M059J (cell line): ENCODE measurements around the gene MICU2. TPM values are rescaled to one million over a fixed set of nuclear protein-coding genes. Genes with fewer than 3 reads are reported as not detected.

Experiments used
- DNase-seq: peaks from one replicate; pipeline ENCODE4 v3.0.0-alpha.2; 2012; ENCODE audit warnings: low read depth
- total RNA-seq: library from RNA; depleted of rRNA; stranded (reverse); fragments of >200 nt; shearing (Covaris generic); gene quantifications from 2 replicates; pipeline ENCODE4 v1.2.3, GENCODE V29; 2014; rRNA removed

Gene MICU2
- total RNA-seq = 85.6 and 170 TPM in 2 replicates

- peak; percentile 90 for DNase-seq
These were observed at the start of gene MICU2 for GRCh38 chr13:21603531-21604448. MICU2 (minus strand) TSS chr13:21604170; CDS start chr13:21604148, 22 bp downstream.

GRCh38 chr13:21641629-21642028 is 37.7 kb upstream of the MICU2 start:
- no peak for DNase-seq

DNA sequence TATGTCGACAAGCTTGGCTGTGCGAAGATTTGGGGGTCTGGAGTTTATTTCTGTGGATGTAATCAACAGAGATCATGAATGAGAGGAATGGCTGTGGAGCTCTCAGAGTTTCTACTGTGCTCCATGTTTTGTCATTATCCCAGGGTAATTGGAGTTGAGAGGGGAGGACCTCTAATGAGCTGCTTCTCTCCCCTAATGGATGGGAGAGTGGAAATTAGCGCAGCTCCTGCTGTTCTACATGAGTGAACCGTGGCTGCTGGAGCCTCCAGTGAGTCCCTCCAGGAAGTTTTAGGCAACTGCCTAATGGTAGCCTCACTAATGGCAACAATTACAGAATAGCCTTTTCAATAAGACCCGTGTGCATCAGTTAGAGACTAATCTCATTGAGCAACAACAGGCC is 35.6 kb upstream of the MICU2 start:
- no peak for DNase-seq

DNA sequence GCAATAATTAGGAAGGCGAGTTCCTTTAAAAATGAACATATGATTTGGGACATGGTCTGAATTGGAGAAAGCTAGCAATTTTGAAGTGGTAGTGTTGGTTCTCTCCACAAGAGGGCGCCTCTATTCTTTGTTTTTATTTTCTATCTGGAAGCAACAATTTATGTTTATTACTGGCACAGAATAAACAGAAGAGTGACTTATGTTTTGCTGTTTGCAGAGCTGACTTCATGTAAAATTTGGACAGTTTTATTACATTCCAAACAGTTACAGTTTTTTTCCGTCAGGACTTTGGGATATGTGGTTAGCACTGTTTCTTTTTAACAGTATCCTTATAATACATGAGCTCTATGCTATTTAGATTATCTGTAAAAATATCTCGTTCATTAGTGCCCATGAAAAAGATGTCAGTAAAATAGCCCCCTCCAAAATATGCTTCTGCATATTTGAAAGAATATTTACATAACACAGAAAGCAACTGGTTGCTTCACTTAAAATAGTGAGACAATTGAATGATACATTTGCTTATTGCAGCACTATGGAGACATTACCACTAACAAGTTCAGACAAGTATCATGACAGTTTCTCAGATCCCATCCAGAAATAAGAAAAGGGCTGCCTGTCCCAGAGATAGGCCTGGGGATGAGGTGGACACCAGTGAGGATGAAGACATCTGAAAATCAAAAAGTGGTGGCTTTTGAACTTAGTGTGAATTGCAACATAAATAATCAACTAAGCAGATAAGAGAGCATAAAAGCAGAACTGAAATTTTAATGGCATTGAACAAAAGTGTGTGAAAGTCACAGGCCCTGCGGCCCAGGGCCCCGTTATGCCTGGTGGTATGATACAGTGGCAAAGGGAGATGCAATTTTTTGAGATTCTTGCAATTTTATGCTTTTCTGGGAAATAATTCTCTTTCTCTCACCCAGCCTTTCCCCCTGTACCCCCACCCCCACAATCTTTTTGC is 34.6 kb upstream of the MICU2 start:
- DNase-seq = peak; percentile 21

- peak; percentile 88 for DNase-seq
These were observed 33.3 kb upstream of the MICU2 start for GRCh38 chr13:21637296-21637695.

GRCh38 chr13:21636656-21637055 is 32.7 kb upstream of the MICU2 start:
- no peak for DNase-seq

DNA sequence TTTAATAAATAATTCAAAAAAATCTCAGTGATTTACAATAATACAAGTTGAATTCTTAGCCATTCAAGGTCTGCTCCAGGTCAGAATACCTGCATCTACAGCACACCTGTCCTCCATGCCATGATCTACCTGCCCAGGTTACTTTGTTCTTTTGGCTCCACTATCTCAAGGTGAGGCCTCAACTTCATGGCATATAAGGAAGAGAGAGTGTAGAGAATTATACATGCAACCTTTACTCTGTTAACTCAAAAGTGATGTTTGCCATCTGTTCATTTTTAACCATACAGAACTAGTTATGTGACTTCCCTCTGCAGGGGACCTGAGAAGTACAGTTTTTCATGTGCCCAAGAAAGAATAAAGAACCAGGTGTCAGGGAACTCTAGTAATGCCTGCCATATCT is 28.2 kb upstream of the MICU2 start:
- DNase-seq = no peak

- DNase-seq = peak; percentile 53
These were observed 21.4 kb upstream of the MICU2 start for GRCh38 chr13:21625366-21625765.

GRCh38 chr13:21620861-21621260 is 16.9 kb upstream of the MICU2 start:
- DNase-seq = no peak

DNA sequence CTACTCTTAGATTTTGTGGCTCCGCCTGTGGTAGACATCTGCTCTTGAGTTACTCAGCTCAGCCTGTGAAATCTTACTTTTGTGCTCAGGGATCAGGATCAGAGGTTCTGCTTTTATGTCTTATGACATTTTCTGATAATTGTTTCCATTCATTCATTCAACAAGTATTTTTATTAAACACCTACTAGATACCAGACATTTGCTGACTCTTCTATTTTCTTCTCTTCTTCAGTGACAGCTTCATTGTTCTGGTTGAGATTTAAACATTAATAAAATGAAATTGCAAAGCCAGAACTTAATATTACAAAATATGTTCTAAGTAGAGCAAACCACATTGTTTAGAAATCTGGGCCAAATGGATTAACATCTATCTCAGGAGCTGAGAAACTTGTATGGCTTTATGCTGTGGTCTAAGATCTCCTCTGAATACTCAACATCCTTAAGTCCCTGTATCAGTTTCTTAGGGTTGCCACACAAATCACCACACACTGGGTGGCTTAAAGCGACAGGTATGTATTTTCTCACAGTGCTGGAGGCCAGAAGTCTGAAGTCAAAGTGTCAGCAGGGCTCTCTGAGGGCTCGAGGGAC is 15.8 kb upstream of the MICU2 start:
- no peak for DNase-seq

DNA sequence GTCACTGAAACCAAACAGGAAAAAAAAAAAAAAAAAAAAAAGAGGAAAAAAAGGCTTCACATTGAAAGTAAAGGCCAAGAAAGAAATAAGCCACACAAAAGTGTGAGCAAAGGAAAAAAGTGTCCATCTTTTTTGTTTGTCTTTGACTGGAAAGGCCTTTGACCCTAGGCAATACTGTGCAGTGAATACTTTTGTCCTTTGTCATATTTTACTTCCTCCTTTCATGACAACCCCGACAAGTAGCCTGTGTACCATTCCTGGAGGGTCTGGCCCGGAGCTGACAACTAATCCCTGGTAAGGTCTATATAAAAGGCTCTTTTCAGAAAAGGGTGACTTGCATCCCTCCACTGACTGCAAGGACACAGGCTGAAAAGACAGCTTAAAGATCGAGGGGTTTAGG is 12.9 kb upstream of the MICU2 start:
- DNase-seq = peak; percentile 12

- DNase-seq = no peak
These were observed 12.4 kb upstream of the MICU2 start for GRCh38 chr13:21616205-21616866.

GRCh38 chr13:21615427-21615826 is 11.5 kb upstream of the MICU2 start:
- no peak for DNase-seq

DNA sequence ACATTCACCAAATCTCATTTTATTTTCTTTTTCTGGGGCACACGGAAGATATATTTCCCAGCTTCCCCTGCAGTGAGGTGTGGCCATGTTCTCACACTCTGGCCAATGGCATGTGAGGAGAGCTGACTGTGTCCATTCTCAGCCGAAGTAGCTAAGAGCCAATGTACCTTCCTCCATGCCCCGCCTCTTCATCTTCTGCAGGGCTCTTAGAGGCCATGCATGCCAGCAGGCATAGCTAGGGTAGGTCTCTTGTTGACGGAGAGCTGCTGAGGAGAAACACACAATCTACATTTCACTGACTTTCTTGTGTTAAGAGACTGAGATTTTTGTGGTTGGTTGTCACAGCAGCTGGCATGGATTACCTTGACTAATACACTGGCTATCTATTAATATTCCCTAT is 9.8 kb upstream of the MICU2 start:
- no peak for DNase-seq

GRCh38 chr13:21611385-21611784 is 7.4 kb upstream of the MICU2 start:
- no peak for DNase-seq

- DNase-seq = no peak
These were observed 6.7 kb upstream of the MICU2 start for GRCh38 chr13:21610687-21611086.

DNA sequence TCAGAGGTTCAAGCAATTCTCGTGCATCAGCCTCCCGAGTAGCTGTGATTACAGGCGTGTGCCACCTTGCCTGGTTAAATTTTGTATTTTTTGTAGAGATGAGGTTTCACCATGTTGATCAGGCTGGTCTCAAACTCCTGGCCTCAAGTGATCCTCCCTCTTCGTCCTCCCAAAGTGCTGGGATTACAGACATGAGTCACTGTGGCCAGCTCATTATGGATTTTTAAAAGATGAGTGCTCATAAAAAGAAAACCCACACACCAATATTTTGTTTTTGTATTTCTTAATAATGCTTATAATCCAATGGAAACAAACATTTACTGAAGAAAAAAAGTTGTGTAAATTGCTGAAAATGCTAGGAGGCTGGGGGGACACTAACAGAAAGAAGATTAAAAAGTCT is 5.0 kb upstream of the MICU2 start:
- peak; percentile 14 for DNase-seq

DNA sequence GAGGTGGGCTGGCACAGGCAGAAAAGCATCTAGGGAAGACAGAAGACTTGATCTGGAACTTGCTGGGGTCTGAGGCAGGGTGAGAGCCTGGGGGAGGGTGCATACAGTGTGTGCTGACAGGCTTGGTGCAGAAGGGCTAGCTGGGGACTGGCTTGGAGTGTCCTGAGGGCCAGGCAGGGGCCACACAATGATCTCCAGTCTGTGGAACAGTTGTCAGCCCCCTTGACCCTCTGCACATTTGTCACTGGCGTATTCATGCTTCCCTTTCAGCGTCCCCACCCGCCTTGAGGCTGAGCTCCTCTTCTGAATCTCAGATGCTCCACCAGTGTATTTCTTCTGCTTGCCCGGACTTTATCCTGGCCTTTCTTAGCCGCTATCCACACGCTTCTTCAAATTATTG is 2.8 kb upstream of the MICU2 start:
- DNase-seq = no peak

DNA sequence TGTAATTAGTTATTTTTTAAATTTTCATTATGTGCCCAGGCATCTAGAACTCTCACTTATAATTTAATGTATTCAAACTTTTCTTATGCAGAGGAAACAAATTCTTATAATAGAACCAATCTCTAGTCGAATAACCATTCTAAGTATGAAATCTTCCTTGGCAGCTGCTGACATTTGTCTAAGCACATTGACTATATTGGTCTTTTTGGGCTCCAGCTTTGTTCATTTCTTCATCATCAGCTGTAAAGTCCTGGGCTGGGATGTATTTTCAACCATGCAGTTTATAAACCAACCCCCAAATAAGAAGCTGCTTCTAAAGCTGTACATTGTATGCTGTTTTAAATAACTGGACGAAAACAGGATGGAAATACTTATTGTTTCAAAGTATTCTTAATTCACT is 2.3 kb upstream of the MICU2 start:
- no peak for DNase-seq

- no peak for DNase-seq
These were observed 7.2 kb downstream of the MICU2 start for GRCh38 chr13:21596722-21597121.

- no peak for DNase-seq
These were observed 8.5 kb downstream of the MICU2 start for GRCh38 chr13:21595546-21595822.
